K562 (cell line): ENCODE measurements around the gene ISG20L2. TPM values are rescaled to one million over a fixed set of nuclear protein-coding genes. Genes with fewer than 3 reads are reported as not detected.
A peak's percentile ranks its signal among the peaks of the same experiment; 100 is the strongest.

Experiments used
- CEBPG ChIP-seq, 3 experiments: fragments of 200-800 bp in 1 of 3; sonication (Bioruptor generic) in 1 of 3; sonication (generic) in 1 of 3; formaldehyde crosslinking in 1 of 3; IDR thresholded peaks in 2 of 3; conservative IDR thresholded peaks in 1 of 3; 2 replicates each; pipeline versions ENCODE4 v1.6.1 to v1.8.0; 2016 to 2022; ENCODE audit warnings: missing compliant biosample characterization in 2 of 3, missing genetic modification characterization in 2 of 3, mild to moderate bottlenecking in 1 of 3, missing genetic modification reagents in 1 of 3
- CTCF ChIP-seq, 3 experiments: IDR thresholded peaks in 2 of 3; conservative IDR thresholded peaks in 1 of 3; 2 replicates each; pipeline ENCODE4 v1.5.1; 2011 to 2012; ENCODE audit warnings: low read length in 3 of 3, mild to moderate bottlenecking in 3 of 3, control low read depth in 2 of 3, improper control_type of control experiment in 1 of 3, inconsistent platforms in 1 of 3, low read depth in 1 of 3, mixed read lengths in 1 of 3, moderate library complexity in 1 of 3; ENCODE audit not compliant: insufficient read depth in 2 of 3
- CXXC5 ChIP-seq: fragments of 250-450 bp; sonication (Bioruptor Pico); IDR thresholded peaks from 2 replicates; pipeline ENCODE4 v1.8.0; 2022; ENCODE audit warnings: inconsistent platforms, mild to moderate bottlenecking, moderate library complexity
- ETV5 ChIP-seq: sonication (generic); formaldehyde crosslinking; IDR thresholded peaks from 2 replicates; pipeline ENCODE4 v1.4.0; 2020; ENCODE audit warnings: low read depth, mild to moderate bottlenecking, missing genetic modification reagents
- FOSL1 ChIP-seq: fragments of 200-800 bp; sonication (Bioruptor generic); conservative IDR thresholded peaks from 2 replicates; pipeline ENCODE4 v1.6.1; 2016; ENCODE audit warnings: missing genetic modification characterization, missing compliant biosample characterization
- HDAC3 ChIP-seq: fragments of 450-650 bp; IDR thresholded peaks from 2 replicates; pipeline ENCODE4 v1.6.1; 2018; ENCODE audit warnings: borderline replicate concordance, mild to moderate bottlenecking, moderate library complexity; ENCODE audit not compliant: partially characterized antibody
- HNRNPK ChIP-seq: fragments of 200-400 bp; formaldehyde crosslinking; IDR thresholded peaks from one replicate; pipeline ENCODE4 v1.6.1; 2018; ENCODE audit warnings: mild to moderate bottlenecking, low read depth, low read length; ENCODE audit not compliant: poor library complexity, severe bottlenecking
- NEUROD1 ChIP-seq: fragments of 150-350 bp; IDR thresholded peaks from 2 replicates; pipeline ENCODE4 v1.6.1; 2014; ENCODE audit warnings: borderline replicate concordance, low read length, low read depth; ENCODE audit not compliant: partially characterized antibody
- OTX1 ChIP-seq: fragments of 450-650 bp; formaldehyde crosslinking; IDR thresholded peaks from 2 replicates; pipeline ENCODE4 v1.4.0; 2022; ENCODE audit warnings: mild to moderate bottlenecking
- POU5F1 ChIP-seq: fragments of 150-350 bp; IDR thresholded peaks from 2 replicates; pipeline ENCODE4 v1.6.1; 2014; ENCODE audit warnings: borderline replicate concordance, low read length, low read depth, mild to moderate bottlenecking; ENCODE audit not compliant: partially characterized antibody
- RERE ChIP-seq: sonication (generic); formaldehyde crosslinking; IDR thresholded peaks from 2 replicates; pipeline ENCODE4 v1.8.0; 2023; ENCODE audit warnings: missing genetic modification reagents, mild to moderate bottlenecking, borderline replicate concordance
- SMARCE1 ChIP-seq: fragments of 450-650 bp; IDR thresholded peaks from 2 replicates; pipeline ENCODE4 v1.7.1; 2016; ENCODE audit warnings: mild to moderate bottlenecking
- YY1 ChIP-seq, 3 experiments: IDR thresholded peaks; 2 replicates each; pipeline ENCODE4 v1.6.1; 2011; ENCODE audit warnings: low read length in 2 of 3, mild to moderate bottlenecking in 2 of 3, moderate library complexity in 2 of 3, borderline replicate concordance in 1 of 3, control low read depth in 1 of 3, low read depth in 1 of 3; ENCODE audit not compliant: insufficient read depth in 3 of 3, insufficient replicate concordance in 2 of 3, control insufficient read depth in 1 of 3, insufficient read length in 1 of 3; ENCODE audit errors: extremely low read depth in 1 of 3
- ZNF133 ChIP-seq: fragments of 250-450 bp; sonication (Bioruptor Pico); IDR thresholded peaks from 2 replicates; pipeline ENCODE4 v1.4.0; 2020; ENCODE audit warnings: mild to moderate bottlenecking
- ZNF274 ChIP-seq: IDR thresholded peaks from 2 replicates; pipeline ENCODE4 v1.6.1; 2011; ENCODE audit warnings: low read depth, mild to moderate bottlenecking, low read length, moderate library complexity, borderline replicate concordance
- ZNF75A ChIP-seq: fragments of 450-650 bp; formaldehyde crosslinking; IDR thresholded peaks from 2 replicates; pipeline ENCODE4 v1.4.0; 2020; ENCODE audit warnings: mild to moderate bottlenecking
- polyA plus RNA-seq, 8 experiments: library from polyadenylated mRNA; depleted of rRNA in 4 of 8; stranded (reverse) in 5 of 8; unstranded in 3 of 8; fragments of >200 nt; fragmentation: Nextera tagmentation in 2 of 8; fragmentation: Illumina TruSeq in 1 of 8; extraction: Ambion mirVana in 2 of 8; extraction: Trizol in 1 of 8; gene quantifications; 2 replicates each; pipeline versions ENCODE4 v1.2.1 to v1.2.3, GENCODE V29; 2011 to 2014; ENCODE audit warnings: inconsistent platforms in 1 of 8, missing spikeins in 1 of 8
- total RNA-seq, 7 experiments: library from RNA; depleted of rRNA in 6 of 7; stranded (reverse); fragments of >200 nt in 6 of 7; fragmentation: Illumina TruSeq in 2 of 7; extraction: Trizol in 2 of 7; gene quantifications; 2 replicates each; pipeline versions ENCODE4 v1.2.1 to v1.2.3, GENCODE V29; 2011 to 2021; ENCODE audit warnings: low replicate concordance in 1 of 7

ISG20L2 gene
- total and polyA plus RNA-seq, 9 of the 15 experiments (the other 6 are each of a cell fraction or from before 2014, with no cell fraction given): 21.3 to 130 (median 50.3) TPM

GRCh38 chr1:156677616-156678596 lies 50.7 kb downstream of the ISG20L2 start (continued):
- no peak for TF ChIP-seq RERE
- TF ChIP-seq OTX1 (CRISPR knock-in tag): peak; percentile 19; the same call in 1 of the 2 replicates
- no peak for TF ChIP-seq POU5F1
- peak; percentile 27 for TF ChIP-seq NEUROD1
- peak in 1 of 3 experiments; percentile 76 for TF ChIP-seq YY1 (IDR thresholded peaks at IDR 0.05; ENCODE audit: borderline replicate concordance in 1 of 3, control insufficient read depth in 1 of 3, extremely low read depth in 1 of 3, insufficient read depth in 3 of 3, insufficient read length in 1 of 3, insufficient replicate concordance in 2 of 3, low read depth in 1 of 3, low read length in 2 of 3)
- no peak for TF ChIP-seq HDAC3
- peak; percentile 66; the same call in 1 of the 2 replicates for TF ChIP-seq ETV5 (CRISPR knock-in tag)
- TF ChIP-seq HNRNPK: no peak
- TF ChIP-seq CXXC5 (CRISPR knock-in tag): peak; percentile 25; the same call in 1 of the 2 replicates
- TF ChIP-seq SMARCE1: no peak
- TF ChIP-seq ZNF133 (CRISPR knock-in tag): no peak
- no peak for TF ChIP-seq CEBPG (CRISPR knock-in tag; IDR thresholded peaks at IDR 0.05)
- no peak for TF ChIP-seq CEBPG (tag; conservative IDR thresholded peaks at IDR 0.05 in 1 of 2, IDR thresholded peaks at IDR 0.05 in 1 of 2)
- peak; percentile 46; the same call in 1 of the 2 replicates for TF ChIP-seq FOSL1 (tag)
- no peak for TF ChIP-seq ZNF274
- TF ChIP-seq CTCF (IDR thresholded peaks at IDR 0.05 in 2 of 3, conservative IDR thresholded peaks at IDR 0.05 in 1 of 3; ENCODE audit: insufficient read depth in 2 of 3, low read depth in 1 of 3, low read length in 3 of 3): peak; percentile 93 to 97 (median 95)
- no peak for TF ChIP-seq ZNF75A (CRISPR knock-in tag)
